GM12878 (cell line): Measurements from ENCODE around the gene RAB6D. TPM values are rescaled to one million over a fixed set of nuclear protein-coding genes. Genes with fewer than 3 reads are reported as not detected.
"Not testable (repeated sequence)": the region's sequence is repeated elsewhere in the genome, so short reads cannot be mapped to it uniquely, and the experiment has no call there.

Experiments used
- ATAC-seq: fragments of 200-7000 bp; cut with Tn5 transposase; 3 replicates; pipeline ENCODE4 v1.9.1; 2020; ENCODE audit warnings: mild to moderate bottlenecking, moderate library complexity
- BruUV-seq: library from RNA; stranded (reverse); fragments of 400-500 nt; replicated peaks from 2 replicates; lab custom pipeline; 2021; lab: Mats Ljungman, UMichigan
- CTCF ChIA-PET: fragments of 300-600 bp; sonication (Branson Sonifier 250); formaldehyde crosslinking; extraction: SDS; loops from one replicate; lab custom pipeline; 2021; ENCODE audit warnings: inconsistent platforms; lab: Yijun Ruan, JAX
- POLR2A ChIA-PET: fragments of 350-600 bp; formaldehyde crosslinking; extraction: SDS; loops from one replicate; lab custom pipeline; 2021; ENCODE audit warnings: inconsistent platforms; lab: Charles Lee
- RAD21 ChIA-PET: fragments of 300-600 bp; sonication (Branson Sonifier 250); formaldehyde crosslinking; loops from one replicate; lab custom pipeline; 2023; ENCODE audit warnings: antibody characterized with exemption; ENCODE audit not compliant: unreplicated experiment; lab: Charles Lee
- SMC1A ChIA-PET: fragments of 300-600 bp; sonication (Branson Sonifier 250); formaldehyde crosslinking; loops from one replicate; lab custom pipeline; 2023; ENCODE audit not compliant: unreplicated experiment, uncharacterized antibody; lab: Charles Lee
- DNase-seq: peaks from one replicate; pipeline ENCODE4 v3.0.0-alpha.2; 2011; ENCODE audit warnings: low read depth, low spot score
- FAIRE-seq: peaks from 3 replicates; lab custom pipeline; 2011; peaks lifted over from hg19 to GRCh38; lab: Jason Lieb, UNC
- H2AFZ ChIP-seq: 2 replicates; pipeline ENCODE4 v1.6.0; 2011; ENCODE audit warnings: low read depth, low read length, control low read depth; ENCODE audit not compliant: control insufficient read depth
- H3K27ac ChIP-seq: 2 replicates; pipeline ENCODE4 v1.5.1; 2011; ENCODE audit warnings: control low read depth; ENCODE audit not compliant: control insufficient read depth, insufficient read depth
- H3K27me3 ChIP-seq, 2 experiments: replicated peaks in 1 of 2; 2 replicates each; pipeline versions ENCODE4 v1.6.0 to v1.6.1; 2011; ENCODE audit warnings: low read length in 1 of 2; ENCODE audit not compliant: control insufficient read depth in 2 of 2, insufficient read depth in 2 of 2
- H3K36me3 ChIP-seq, 2 experiments: 2 replicates each; pipeline ENCODE4 v1.5.1; 2011; ENCODE audit warnings: low read length in 1 of 2; ENCODE audit not compliant: control insufficient read depth in 2 of 2, insufficient read depth in 2 of 2
- H3K4me1 ChIP-seq: 2 replicates; pipeline ENCODE4 v1.6.1; 2011; ENCODE audit warnings: mild to moderate bottlenecking, low read length, moderate library complexity, mixed read lengths; ENCODE audit not compliant: control insufficient read depth, insufficient read depth
- H3K4me2 ChIP-seq: 2 replicates; pipeline ENCODE4 v1.6.0; 2011; ENCODE audit warnings: control low read depth; ENCODE audit not compliant: control insufficient read depth, insufficient read depth
- H3K4me3 ChIP-seq: fragments of 200-600 bp; sonication (generic); 2 replicates; pipeline ENCODE4 v1.5.1; 2016
- H3K79me2 ChIP-seq: 2 replicates; pipeline ENCODE4 v1.6.0; 2011; ENCODE audit warnings: low read length; ENCODE audit not compliant: control insufficient read depth, insufficient read depth
- H3K9ac ChIP-seq: 2 replicates; pipeline ENCODE4 v1.8.0; 2011; ENCODE audit warnings: low read length, control low read depth, mixed read lengths; ENCODE audit not compliant: control insufficient read depth, insufficient read depth
- H3K9me3 ChIP-seq: replicated peaks from 3 replicates; pipeline ENCODE4 v1.5.1; 2011; ENCODE audit warnings: mild to moderate bottlenecking, low read length; ENCODE audit not compliant: control insufficient read depth, insufficient read depth
- H4K20me1 ChIP-seq: 2 replicates; pipeline ENCODE4 v1.6.0; 2011; ENCODE audit not compliant: control insufficient read depth, insufficient read depth
- RAD21 ChIP-seq: IDR thresholded peaks from 2 replicates; pipeline ENCODE4 v1.6.1; 2011; ENCODE audit warnings: mild to moderate bottlenecking, low read depth, low read length, moderate library complexity; ENCODE audit not compliant: insufficient read depth
- WGBS: methylation state at CpG from one replicate; pipeline ENCODE4 v1.1.6; 2016; ENCODE audit warnings: low lambda C conversion rate; ENCODE audit not compliant: insufficient replicate concordance, insufficient coverage; ENCODE audit errors: missing lambda C conversion rate; 5-methylcytosine and 5-hydroxymethylcytosine counted together
- in situ Hi-C: fragments of 300-500 bp; cut with MboI; formaldehyde crosslinking; loops from 9 replicates; pipeline ENCODE4 v1.14.3; 2018; ENCODE audit warnings: mixed read lengths
- intact Hi-C: fragments of 100-400 bp; cut with micrococcal nuclease; formaldehyde crosslinking; loops from one replicate; pipeline ENCODE4 v1.14.2; 2022; ENCODE audit not compliant: unreplicated experiment
- polyA plus RNA-seq, 11 experiments: library from polyadenylated mRNA; depleted of rRNA in 4 of 11; unstranded in 6 of 11; stranded (reverse) in 5 of 11; fragments of >200 nt; fragmentation: Nextera tagmentation in 4 of 11; fragmentation: Illumina TruSeq in 1 of 11; extraction: Ambion mirVana in 4 of 11; extraction: Trizol in 1 of 11; gene quantifications; 1 replicate in 1 of 11; 2 replicates in 10 of 11; pipeline versions ENCODE4 v1.2.1 to v1.2.3, GENCODE V29; 2011 to 2016; ENCODE audit warnings: inconsistent platforms in 2 of 11, missing spikeins in 2 of 11, low read depth in 1 of 11
- total RNA-seq, 4 experiments: library from RNA; depleted of rRNA in 3 of 4; stranded (reverse); fragments of >200 nt in 3 of 4; fragmentation: Illumina TruSeq in 1 of 4; extraction: Trizol in 1 of 4; gene quantifications; 2 replicates each; pipeline versions ENCODE4 v1.2.1 to v1.2.3, GENCODE V29; 2013 to 2021
- TF ChIP-seq, protein P1 (sequence below), 3 experiments: IDR thresholded peaks in 2 of 3; conservative IDR thresholded peaks in 1 of 3; 2 replicates each; pipeline ENCODE4 v1.5.1; 2011; ENCODE audit warnings: low read depth in 3 of 3, low read length in 3 of 3, mild to moderate bottlenecking in 3 of 3, control low read depth in 2 of 3, moderate library complexity in 2 of 3, inconsistent platforms in 1 of 3, mixed read lengths in 1 of 3; ENCODE audit not compliant: control insufficient read depth in 2 of 3, insufficient read depth in 1 of 3; ENCODE audit errors: extremely low read depth in 1 of 3

The RAB6D gene
- total and polyA plus RNA-seq, 10 of the 15 experiments (the other 5 are each of a cell fraction or from before 2014, with no cell fraction given) = 0.03 to 0.11 (median 0.05) TPM; not detected in 6

DNA sequence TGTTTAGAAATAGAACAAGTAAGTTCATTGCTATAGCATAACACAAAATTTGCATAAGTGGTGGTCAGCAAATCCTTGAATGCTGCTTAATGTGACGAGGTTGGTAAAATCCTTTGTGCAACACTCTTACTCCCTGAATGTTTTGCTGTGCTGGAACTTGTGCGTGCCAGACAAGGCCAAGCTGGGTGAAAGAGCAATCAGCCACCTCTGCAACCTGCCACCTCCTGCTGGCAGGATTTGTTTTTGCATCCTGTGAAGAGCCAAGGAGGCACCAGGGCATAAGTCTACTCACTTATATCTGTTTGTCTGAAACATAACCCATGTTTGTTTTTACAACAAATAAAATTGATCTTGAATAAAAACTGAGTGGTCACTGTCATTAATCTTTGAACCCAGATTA is 53.0 kb downstream of the RAB6D start:
- not testable (repeated sequence) for H3K9ac ChIP-seq, H3K27ac ChIP-seq, FAIRE-seq, BruUV-seq, ATAC-seq
- TF ChIP-seq, protein P1, sequence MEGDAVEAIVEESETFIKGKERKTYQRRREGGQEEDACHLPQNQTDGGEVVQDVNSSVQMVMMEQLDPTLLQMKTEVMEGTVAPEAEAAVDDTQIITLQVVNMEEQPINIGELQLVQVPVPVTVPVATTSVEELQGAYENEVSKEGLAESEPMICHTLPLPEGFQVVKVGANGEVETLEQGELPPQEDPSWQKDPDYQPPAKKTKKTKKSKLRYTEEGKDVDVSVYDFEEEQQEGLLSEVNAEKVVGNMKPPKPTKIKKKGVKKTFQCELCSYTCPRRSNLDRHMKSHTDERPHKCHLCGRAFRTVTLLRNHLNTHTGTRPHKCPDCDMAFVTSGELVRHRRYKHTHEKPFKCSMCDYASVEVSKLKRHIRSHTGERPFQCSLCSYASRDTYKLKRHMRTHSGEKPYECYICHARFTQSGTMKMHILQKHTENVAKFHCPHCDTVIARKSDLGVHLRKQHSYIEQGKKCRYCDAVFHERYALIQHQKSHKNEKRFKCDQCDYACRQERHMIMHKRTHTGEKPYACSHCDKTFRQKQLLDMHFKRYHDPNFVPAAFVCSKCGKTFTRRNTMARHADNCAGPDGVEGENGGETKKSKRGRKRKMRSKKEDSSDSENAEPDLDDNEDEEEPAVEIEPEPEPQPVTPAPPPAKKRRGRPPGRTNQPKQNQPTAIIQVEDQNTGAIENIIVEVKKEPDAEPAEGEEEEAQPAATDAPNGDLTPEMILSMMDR (IDR thresholded peaks at IDR 0.05 in 2 of 3, conservative IDR thresholded peaks at IDR 0.05 in 1 of 3; ENCODE audit: control insufficient read depth in 2 of 3, extremely low read depth in 1 of 3, insufficient read depth in 1 of 3, low read depth in 3 of 3, low read length in 3 of 3) = 0 out of 6 replicates have a peak, but pooled peaks of 2 of the 3 experiments have one; percentile 8 to 13
- 0 out of 2 replicates have a peak, but pooled peaks have one; percentile 5 for TF ChIP-seq RAD21
- TF ChIP-seq, all 136 proteins: peak for 2; not testable (repeated sequence) for 134
- POLR2A ChIA-PET, SMC1A ChIA-PET, intact Hi-C loops, H2AFZ ChIP-seq, H4K20me1 ChIP-seq, RAD21 ChIA-PET, H3K9me3 ChIP-seq, H3K4me3 ChIP-seq, H3K36me3 ChIP-seq, H3K4me2 ChIP-seq, H3K4me1 ChIP-seq, in situ Hi-C loops, DNase-seq, H3K27me3 ChIP-seq, H3K79me2 ChIP-seq: not testable (repeated sequence)
- CTCF ChIA-PET = interaction anchor here (1.0 kb wide), 1 partner anchor 157 kb away, joined by 3 read pairs; no protein-coding TSS in a partner anchor
- WGBS = 35% methylated on average over 2 of the region's 2 CpGs

Other genes starting within 250 kb of the RAB6D start
- 0.06 TPM in 1 of 2 replicates, not detected in the other for gene POTEE, start 154.6 kb downstream of the RAB6D start, total RNA-seq (2014; rRNA removed)
- gene POTEE, start 154.6 kb downstream of the RAB6D start, total RNA-seq (2014; rRNA removed; fragmentation: Illumina TruSeq; extraction: Trizol) = 0.14 and 0.18 TPM in 2 replicates
- 0.29 and 0.33 TPM in 2 replicates for gene POTEE, start 154.6 kb downstream of the RAB6D start, total RNA-seq (2021)
- 0.07 TPM in 1 of 2 replicates, not detected in the other for gene POTEE, start 154.6 kb downstream of the RAB6D start, polyA plus RNA-seq (2011; rRNA removed)
- 0.12 TPM in 1 of 2 replicates, not detected in the other for gene POTEE, start 154.6 kb downstream of the RAB6D start, polyA plus RNA-seq (2014; fragmentation: Illumina TruSeq; extraction: Trizol)
- gene POTEE, start 154.6 kb downstream of the RAB6D start, polyA plus RNA-seq (2014; fragmentation: Nextera tagmentation; extraction: Ambion mirVana) = under 1 TPM; 0.02 to 0.04 TPM
- gene POTEE, start 154.6 kb downstream of the RAB6D start, polyA plus RNA-seq (2014; rRNA removed) = not detected in 2 replicates
- gene POTEE, start 154.6 kb downstream of the RAB6D start, polyA plus RNA-seq (2016; fragmentation: Nextera tagmentation; extraction: Ambion mirVana) = 1 to 10 TPM in 1 of 2 experiments, under 1 TPM in 1; 0.86 to 1.2 TPM
- not detected in 2 replicates for gene TUBA3D, start 112.0 kb upstream of the RAB6D start, total RNA-seq (2014; rRNA removed)
- gene TUBA3D, start 112.0 kb upstream of the RAB6D start, total RNA-seq (2014; rRNA removed; fragmentation: Illumina TruSeq; extraction: Trizol) = not detected in 2 replicates
- not detected in 2 replicates for gene TUBA3D, start 112.0 kb upstream of the RAB6D start, total RNA-seq (2021)
- not detected in 2 replicates for gene TUBA3D, start 112.0 kb upstream of the RAB6D start, polyA plus RNA-seq (2011; rRNA removed)
- not detected in 2 replicates for gene TUBA3D, start 112.0 kb upstream of the RAB6D start, polyA plus RNA-seq (2014; fragmentation: Illumina TruSeq; extraction: Trizol)
- under 1 TPM; 0.04 to 0.08 TPM for gene TUBA3D, start 112.0 kb upstream of the RAB6D start, polyA plus RNA-seq (2014; fragmentation: Nextera tagmentation; extraction: Ambion mirVana)
- gene TUBA3D, start 112.0 kb upstream of the RAB6D start, polyA plus RNA-seq (2014; rRNA removed) = not detected in 2 replicates
- under 1 TPM; 0.33 to 0.37 TPM for gene TUBA3D, start 112.0 kb upstream of the RAB6D start, polyA plus RNA-seq (2016; fragmentation: Nextera tagmentation; extraction: Ambion mirVana)
- 294 and 325 TPM in 2 replicates for gene MZT2A, start 128.2 kb upstream of the RAB6D start, total RNA-seq (2014; rRNA removed)
- gene MZT2A, start 128.2 kb upstream of the RAB6D start, total RNA-seq (2014; rRNA removed; fragmentation: Illumina TruSeq; extraction: Trizol) = 41.5 and 56.6 TPM in 2 replicates
- 263 and 267 TPM in 2 replicates for gene MZT2A, start 128.2 kb upstream of the RAB6D start, total RNA-seq (2021)
- 66.4 and 116 TPM in 2 replicates for gene MZT2A, start 128.2 kb upstream of the RAB6D start, polyA plus RNA-seq (2011; rRNA removed)
- gene MZT2A, start 128.2 kb upstream of the RAB6D start, polyA plus RNA-seq (2014; fragmentation: Illumina TruSeq; extraction: Trizol) = 4.8 and 15.6 TPM in 2 replicates
- gene MZT2A, start 128.2 kb upstream of the RAB6D start, polyA plus RNA-seq (2014; fragmentation: Nextera tagmentation; extraction: Ambion mirVana) = 10 to 100 TPM in 1 of 2 experiments, 1 to 10 TPM in 1; 6.3 to 23.7 TPM
- 281 and 354 TPM in 2 replicates for gene MZT2A, start 128.2 kb upstream of the RAB6D start, polyA plus RNA-seq (2014; rRNA removed)
- gene MZT2A, start 128.2 kb upstream of the RAB6D start, polyA plus RNA-seq (2016; fragmentation: Nextera tagmentation; extraction: Ambion mirVana) = 100 to 1,000 TPM; 186 to 231 TPM
- 98.8 and 101 TPM in 2 replicates for gene CCDC74A, start 163.7 kb upstream of the RAB6D start, total RNA-seq (2014; rRNA removed)
- gene CCDC74A, start 163.7 kb upstream of the RAB6D start, total RNA-seq (2014; rRNA removed; fragmentation: Illumina TruSeq; extraction: Trizol) = 55.5 and 57.8 TPM in 2 replicates
- gene CCDC74A, start 163.7 kb upstream of the RAB6D start, total RNA-seq (2021) = 68.0 and 71.9 TPM in 2 replicates
- gene CCDC74A, start 163.7 kb upstream of the RAB6D start, polyA plus RNA-seq (2011; rRNA removed) = 42.1 and 61.8 TPM in 2 replicates
- gene CCDC74A, start 163.7 kb upstream of the RAB6D start, polyA plus RNA-seq (2014; fragmentation: Illumina TruSeq; extraction: Trizol) = 19.1 and 55.9 TPM in 2 replicates
- gene CCDC74A, start 163.7 kb upstream of the RAB6D start, polyA plus RNA-seq (2014; fragmentation: Nextera tagmentation; extraction: Ambion mirVana) = 10 to 100 TPM; 14.3 to 21.5 TPM
- 133 and 141 TPM in 2 replicates for gene CCDC74A, start 163.7 kb upstream of the RAB6D start, polyA plus RNA-seq (2014; rRNA removed)
- gene CCDC74A, start 163.7 kb upstream of the RAB6D start, polyA plus RNA-seq (2016; fragmentation: Nextera tagmentation; extraction: Ambion mirVana) = 10 to 100 TPM; 66.6 to 73.9 TPM